Esophagus squamous epithelium (tissue), 4 donors: Measurements from ENCODE around the gene IQCK.

Experiments used
- CTCF ChIP-seq, 6 experiments: fragments of 450-650 bp in 4 of 6; fragments of 200-600 bp in 2 of 6; sonication (generic) in 2 of 6; IDR thresholded peaks; one replicate each; pipeline ENCODE4 v1.5.1; 2016 to 2019; ENCODE audit warnings: antibody characterized with exemption in 6 of 6, mild to moderate bottlenecking in 4 of 6, moderate library complexity in 4 of 6
- POLR2A ChIP-seq, 4 donors: fragments of 450-650 bp; IDR thresholded peaks; one replicate each; pipeline ENCODE4 v1.6.1; 2017; ENCODE audit warnings: antibody characterized with exemption in 4 of 4, mild to moderate bottlenecking in 4 of 4, moderate library complexity in 3 of 4

DNA sequence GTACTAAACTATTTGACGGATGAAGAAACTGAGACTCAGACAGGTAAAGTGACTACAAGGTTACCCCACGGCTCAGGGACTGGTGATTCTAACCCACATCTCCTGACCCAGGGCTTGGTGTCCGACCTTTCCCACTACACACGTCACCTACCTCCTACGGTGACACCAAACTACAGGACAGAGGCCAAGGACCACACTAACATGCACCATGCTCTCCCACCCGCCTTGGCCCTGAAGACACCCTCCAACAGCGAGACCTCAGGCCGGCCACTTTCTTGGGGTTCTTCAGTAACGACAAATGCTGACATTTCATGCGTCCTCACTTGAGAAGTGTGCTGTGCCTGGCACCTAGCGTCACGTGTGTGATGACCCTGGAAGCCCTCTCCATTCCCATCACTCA lies 6.4 kb upstream of the IQCK start:
- no peak for TF ChIP-seq CTCF (IDR thresholded peaks at IDR 0.05)
- no peak for TF ChIP-seq POLR2A (IDR thresholded peaks at IDR 0.05)
